OCI-LY1 (cell line): ENCODE measurements around the gene ANP32E.

Experiments used
- H2AFZ ChIP-seq: fragments of 200-600 bp; sonication (generic), shearing (Covaris generic); 2 replicates; pipeline ENCODE4 v1.6.0; 2014; ENCODE audit warnings: antibody characterized with exemption, mild to moderate bottlenecking, low read length
- H3F3A ChIP-seq: fragments of 200-600 bp; sonication (generic), shearing (Covaris generic); 2 replicates; pipeline ENCODE4 v1.6.0; 2014; ENCODE audit warnings: mild to moderate bottlenecking, antibody characterized with exemption, low read length, moderate library complexity; ENCODE audit not compliant: insufficient read depth
- H3K27ac ChIP-seq: fragments of 200-600 bp; sonication (generic); 2 replicates; pipeline ENCODE4 v1.5.1; 2014; ENCODE audit warnings: low read length, mixed run types, mild to moderate bottlenecking, low read depth; ENCODE audit not compliant: poor library complexity, severe bottlenecking
- H3K27me3 ChIP-seq: fragments of 200-600 bp; sonication (generic); 2 replicates; pipeline ENCODE4 v1.6.0; 2014; ENCODE audit warnings: antibody characterized with exemption, mild to moderate bottlenecking, low read length, moderate library complexity; ENCODE audit not compliant: insufficient read depth
- H3K36me3 ChIP-seq: fragments of 200-600 bp; sonication (generic); 2 replicates; pipeline ENCODE4 v1.6.1; 2014; ENCODE audit warnings: mild to moderate bottlenecking, antibody characterized with exemption, low read length, moderate library complexity, mixed read lengths; ENCODE audit not compliant: insufficient read depth
- H3K4me1 ChIP-seq: fragments of 200-600 bp; sonication (generic); 2 replicates; pipeline ENCODE4 v1.5.1; 2014; ENCODE audit warnings: mild to moderate bottlenecking, low read length, moderate library complexity; ENCODE audit not compliant: insufficient read depth, severe bottlenecking
- H3K4me2 ChIP-seq: fragments of 200-600 bp; sonication (generic), shearing (Covaris generic); 2 replicates; pipeline ENCODE4 v1.6.1; 2014; ENCODE audit warnings: low read length
- H3K4me3 ChIP-seq: fragments of 200-600 bp; sonication (generic); 2 replicates; pipeline ENCODE4 v1.5.1; 2014; ENCODE audit warnings: low read length, low read depth, mild to moderate bottlenecking, mixed read lengths; ENCODE audit not compliant: poor library complexity, severe bottlenecking
- H3K79me2 ChIP-seq: fragments of 200-600 bp; shearing (Covaris generic); 2 replicates; pipeline ENCODE4 v1.6.1; 2016; ENCODE audit warnings: mixed run types, low read length, mixed read lengths; ENCODE audit not compliant: insufficient read depth
- H3K9ac ChIP-seq: fragments of 200-600 bp; sonication (generic), shearing (Covaris generic); 2 replicates; pipeline ENCODE4 v1.6.1; 2014; ENCODE audit warnings: mild to moderate bottlenecking, low read length, mixed read lengths
- H3K9me2 ChIP-seq: fragments of 200-600 bp; sonication (generic), shearing (Covaris generic); 2 replicates; pipeline ENCODE4 v1.6.1; 2014; ENCODE audit warnings: low read depth, mild to moderate bottlenecking, low read length, mixed read lengths
- H3K9me3 ChIP-seq: fragments of 200-600 bp; shearing (Covaris generic); 2 replicates; pipeline ENCODE4 v1.6.1; 2014; ENCODE audit warnings: low read length, mixed read lengths
- H4K20me1 ChIP-seq: fragments of 200-600 bp; sonication (generic), shearing (Covaris generic); 2 replicates; pipeline ENCODE4 v1.6.0; 2016; ENCODE audit warnings: mild to moderate bottlenecking, low read length; ENCODE audit not compliant: insufficient read depth
- CTCF ChIP-seq: fragments of 200-600 bp; sonication (generic), shearing (Covaris generic); IDR thresholded peaks from 2 replicates; pipeline ENCODE4 v1.5.1; 2017; ENCODE audit warnings: mild to moderate bottlenecking, antibody characterized with exemption, low read length, moderate library complexity, mixed read lengths
- EZH2 ChIP-seq: fragments of 200-600 bp; sonication (generic), shearing (Covaris generic); IDR thresholded peaks from 2 replicates; pipeline ENCODE4 v1.8.0; 2017; ENCODE audit warnings: borderline replicate concordance, mixed run types, mild to moderate bottlenecking, antibody characterized with exemption, low read length, moderate library complexity, mixed read lengths

ANP32E gene

GRCh38 chr1:150185481-150185880 is 50.4 kb downstream of the ANP32E start:
- Histone ChIP-seq H3K79me2 (no peaks in the 10 kb centered on the region), H3K9ac (no peak overlapping the region), H3K27ac (no peak overlapping the region), H3K4me1 (peaks cover 5% of the 10 kb centered on the region), H3K36me3 (no peaks in the 10 kb centered on the region), H4K20me1 (no peaks in the 10 kb centered on the region), H3F3A (no peaks in the 10 kb centered on the region), H3K4me3 (no peak overlapping the region), H3K9me2 (no peaks in the 10 kb centered on the region), H2AFZ (no peak overlapping the region), H3K9me3 (no peaks in the 10 kb centered on the region), H3K27me3 (no peaks in the 10 kb centered on the region), H3K4me2 (no peak overlapping the region)
- TF ChIP-seq EZH2 (no peak), CTCF (no peak)

- no peaks in the 10 kb centered on the region for H3F3A ChIP-seq
- H3K36me3 ChIP-seq = no peaks in the 10 kb centered on the region
- H3K4me3 ChIP-seq = no peak overlapping the region
- H3K9ac ChIP-seq = no peak overlapping the region
- H3K27me3 ChIP-seq = no peaks in the 10 kb centered on the region
- no peaks in the 10 kb centered on the region for H4K20me1 ChIP-seq
- H3K79me2 ChIP-seq = no peaks in the 10 kb centered on the region
- no peak overlapping the region for H3K27ac ChIP-seq
- TF ChIP-seq EZH2 (no peak), CTCF (no peak)
- peaks cover 5% of the 10 kb centered on the region for H3K4me1 ChIP-seq
- H3K9me2 ChIP-seq = no peaks in the 10 kb centered on the region
- H3K4me2 ChIP-seq = no peak overlapping the region
- no peaks in the 10 kb centered on the region for H3K9me3 ChIP-seq
- H2AFZ ChIP-seq = no peak overlapping the region
These were observed 52.9 kb downstream of the ANP32E start for GRCh38 chr1:150183061-150183460.

GRCh38 chr1:150182247-150182646 is 53.7 kb downstream of the ANP32E start:
- H3K36me3 ChIP-seq = no peaks in the 10 kb centered on the region
- no peaks in the 10 kb centered on the region for H3F3A ChIP-seq
- H3K4me2 ChIP-seq = no peak overlapping the region
- no peaks in the 10 kb centered on the region for H3K27me3 ChIP-seq
- no peak overlapping the region for H3K9ac ChIP-seq
- no peak overlapping the region for H2AFZ ChIP-seq
- no peak overlapping the region for H3K4me3 ChIP-seq
- H3K4me1 ChIP-seq = peaks cover 5% of the 10 kb centered on the region
- H3K9me2 ChIP-seq = no peaks in the 10 kb centered on the region
- no peaks in the 10 kb centered on the region for H3K79me2 ChIP-seq
- TF ChIP-seq CTCF (no peak), EZH2 (no peak)
- no peaks in the 10 kb centered on the region for H4K20me1 ChIP-seq
- no peak overlapping the region for H3K27ac ChIP-seq
- H3K9me3 ChIP-seq = no peaks in the 10 kb centered on the region
